Endodermal cell (in vitro differentiated cells): ENCODE measurements around the gene ZIC2. TPM values are rescaled to one million over a fixed set of nuclear protein-coding genes. Genes with fewer than 3 reads are reported as not detected.
"Not testable (repeated sequence)": the region's sequence is repeated elsewhere in the genome, so short reads cannot be mapped to it uniquely, and the experiment has no call there.

Experiments used
- DNase-seq: peaks from one replicate; pipeline ENCODE4 v3.0.0-alpha.2; 2017
- H3K27ac ChIP-seq: 2 replicates; pipeline ENCODE4 v1.5.1; 2013; ENCODE audit warnings: mild to moderate bottlenecking, low read depth, low read length, moderate library complexity
- H3K27me3 ChIP-seq: 2 replicates; pipeline ENCODE4 v1.6.1; 2013; ENCODE audit warnings: mild to moderate bottlenecking, low read length, moderate library complexity; ENCODE audit not compliant: insufficient read depth, control insufficient read depth, poor library complexity, severe bottlenecking
- H3K36me3 ChIP-seq: 2 replicates; pipeline ENCODE4 v1.7.0; 2013; ENCODE audit warnings: mild to moderate bottlenecking, low read length, moderate library complexity; ENCODE audit not compliant: control insufficient read depth, insufficient read depth
- H3K4me1 ChIP-seq: one replicate; pipeline ENCODE4 v1.7.0; 2013; ENCODE audit warnings: low read length; ENCODE audit not compliant: control insufficient read depth, insufficient read depth
- H3K4me3 ChIP-seq: 2 replicates; pipeline ENCODE4 v1.5.1; 2013; ENCODE audit warnings: mild to moderate bottlenecking, low read length, moderate library complexity
- H3K9ac ChIP-seq: 2 replicates; pipeline ENCODE4 v1.6.1; 2013; ENCODE audit warnings: mild to moderate bottlenecking, low read length, moderate library complexity; ENCODE audit not compliant: poor library complexity, severe bottlenecking; ENCODE audit errors: extremely low read depth
- H3K9me3 ChIP-seq: 2 replicates; pipeline ENCODE4 v1.6.1; 2013; ENCODE audit warnings: mild to moderate bottlenecking, low read length, moderate library complexity; ENCODE audit not compliant: control insufficient read depth
- H3K27ac Mint-ChIP-seq: 2 replicates; pipeline ENCODE4 v1.8.0; 2020; ENCODE audit warnings: mixed read lengths
- H3K27me3 Mint-ChIP-seq: 2 replicates; pipeline ENCODE4 v1.8.0; 2021; ENCODE audit warnings: mild to moderate bottlenecking, mixed read lengths; ENCODE audit not compliant: insufficient read depth
- H3K36me3 Mint-ChIP-seq: 2 replicates; pipeline ENCODE4 v1.8.0; 2020; ENCODE audit warnings: low read depth, mixed read lengths
- H3K4me1 Mint-ChIP-seq: 2 replicates; pipeline ENCODE4 v1.8.0; 2020; ENCODE audit warnings: mixed read lengths
- H3K4me3 Mint-ChIP-seq: 2 replicates; pipeline ENCODE4 v1.8.0; 2020; ENCODE audit warnings: mild to moderate bottlenecking, moderate library complexity, mixed read lengths
- H3K9me3 Mint-ChIP-seq: 2 replicates; pipeline ENCODE4 v1.8.0; 2020; ENCODE audit warnings: mild to moderate bottlenecking, mixed read lengths
- CTCF ChIP-seq: fragments of 200-600 bp; sonication (generic); conservative IDR thresholded peaks from 2 replicates; pipeline ENCODE4 v1.5.0; 2021; ENCODE audit warnings: antibody characterized with exemption, mild to moderate bottlenecking
- WGBS, 2 experiments: methylation state at CpG; one replicate each; pipeline versions ENCODE4 v1.1.5 to v1.1.7; 2013; ENCODE audit warnings: missing lambda C conversion rate in 2 of 2, mixed read lengths in 1 of 2; ENCODE audit not compliant: insufficient coverage in 1 of 2, insufficient read length in 1 of 2; 5-methylcytosine and 5-hydroxymethylcytosine counted together
- total RNA-seq, 2 donors: library from RNA; stranded (reverse); fragmentation: NEBNext Ultra II Directional in 1 of 2; extraction: Animal tissue kit (Norgen Biotek cat#: 25700) in 1 of 2; gene quantifications; 2 replicates in 1 of 2; 3 replicates in 1 of 2; pipeline ENCODE4 v1.2.1, GENCODE V29; 2021

Gene ZIC2
- total RNA-seq, 2 donors from 2014 or later: 182 to 301 TPM

- Histone ChIP-seq H3K27ac (no peak overlapping the region), H3K9me3 (no peaks in the 10 kb centered on the region), H3K36me3 (no peaks in the 10 kb centered on the region), H3K4me1 (no peaks in the 10 kb centered on the region), H3K4me3 (no peak overlapping the region), H3K9ac (no peak overlapping the region), H3K27me3 (no peaks in the 10 kb centered on the region)
- H3K27ac Mint-ChIP-seq: no peak overlapping the region
- H3K9me3 Mint-ChIP-seq: peaks cover 4% of the 10 kb centered on the region
- no peak overlapping the region for H3K4me3 Mint-ChIP-seq
- H3K36me3 Mint-ChIP-seq: no peaks in the 10 kb centered on the region
- no peaks in the 10 kb centered on the region for H3K27me3 Mint-ChIP-seq
- DNase-seq: no peak
- TF ChIP-seq CTCF: no peak
- 90 to 92% methylated on average over 3 of the region's 3 CpGs for WGBS, 2 experiments
- H3K4me1 Mint-ChIP-seq: no peaks in the 10 kb centered on the region
These were observed 41.2 kb downstream of the ZIC2 start for GRCh38 chr13:100022798-100023197.

GRCh38 chr13:100024023-100024422, 42.4 kb downstream of the ZIC2 start:
- Histone ChIP-seq H3K27me3 (no peaks in the 10 kb centered on the region), H3K36me3 (no peaks in the 10 kb centered on the region), H3K9me3 (no peaks in the 10 kb centered on the region), H3K9ac (no peak overlapping the region), H3K27ac (no peak overlapping the region), H3K4me3 (no peak overlapping the region), H3K4me1 (no peaks in the 10 kb centered on the region)
- TF ChIP-seq CTCF: no peak
- H3K36me3 Mint-ChIP-seq: no peaks in the 10 kb centered on the region
- H3K27ac Mint-ChIP-seq: no peak overlapping the region
- H3K4me3 Mint-ChIP-seq: no peak overlapping the region
- DNase-seq: no peak
- no peaks in the 10 kb centered on the region for H3K27me3 Mint-ChIP-seq
- H3K4me1 Mint-ChIP-seq: no peaks in the 10 kb centered on the region
- H3K9me3 Mint-ChIP-seq: peaks cover 5% of the 10 kb centered on the region
- 90 to 93% methylated on average over 2 of the region's 2 CpGs for WGBS, 2 experiments

- Mint-ChIP-seq H3K27ac (no peak overlapping the region), H3K4me3 (no peak overlapping the region), H3K27me3 (no peaks in the 10 kb centered on the region), H3K9me3 (peaks cover 4% of the 10 kb centered on the region), H3K36me3 (no peaks in the 10 kb centered on the region), H3K4me1 (no peaks in the 10 kb centered on the region)
- no peak for TF ChIP-seq CTCF
- DNase-seq: no peak
- Histone ChIP-seq H3K36me3 (no peaks in the 10 kb centered on the region), H3K27me3 (no peaks in the 10 kb centered on the region), H3K27ac (no peak overlapping the region), H3K4me3 (no peak overlapping the region), H3K4me1 (no peaks in the 10 kb centered on the region), H3K9ac (no peak overlapping the region), H3K9me3 (no peaks in the 10 kb centered on the region)
- WGBS, 2 experiments: 95% methylated on average over 1 of the region's 1 CpG; no CpG with 5 or more reads in 1 of the 2 experiments
These were observed 48.3 kb downstream of the ZIC2 start for GRCh38 chr13:100029933-100030332.

GRCh38 chr13:100032642-100033041, 51.1 kb downstream of the ZIC2 start:
- H3K27me3 ChIP-seq, H3K4me1 Mint-ChIP-seq, H3K4me3 ChIP-seq, H3K9ac ChIP-seq, DNase-seq, H3K27ac Mint-ChIP-seq, H3K27me3 Mint-ChIP-seq, H3K4me1 ChIP-seq, H3K27ac ChIP-seq, H3K9me3 ChIP-seq, H3K36me3 Mint-ChIP-seq, H3K36me3 ChIP-seq, H3K9me3 Mint-ChIP-seq, H3K4me3 Mint-ChIP-seq: not testable (repeated sequence)
- WGBS, 2 experiments: 94 to 96% methylated on average over 6 to 7 of the region's 9 CpGs
